K562 (cell line): ENCODE results near the gene FTSJ3. TPM values are rescaled to one million over a fixed set of nuclear protein-coding genes. Genes with fewer than 3 reads are reported as not detected.

Experiments used
- CSDE1 ChIP-seq, 2 experiments: fragments of 450-650 bp; IDR thresholded peaks; 2 replicates each; pipeline ENCODE4 v1.6.1; 2016; ENCODE audit warnings: mild to moderate bottlenecking in 1 of 2
- ELF1 ChIP-seq: fragments of 200-800 bp; sonication (Bioruptor generic); IDR thresholded peaks from 2 replicates; pipeline ENCODE4 v1.6.1; 2016; ENCODE audit warnings: missing genetic modification characterization, missing compliant biosample characterization
- ETS1 ChIP-seq: conservative IDR thresholded peaks from 2 replicates; pipeline ENCODE4 v1.6.1; 2011; ENCODE audit warnings: low read depth, mild to moderate bottlenecking, low read length; ENCODE audit not compliant: control insufficient read depth
- EWSR1 ChIP-seq: fragments of 450-650 bp; IDR thresholded peaks from 2 replicates; pipeline ENCODE4 v1.6.1; 2018; ENCODE audit warnings: borderline replicate concordance, mild to moderate bottlenecking, low read depth, moderate library complexity; ENCODE audit not compliant: partially characterized antibody
- FIP1L1 ChIP-seq: fragments of 200-400 bp; formaldehyde crosslinking; IDR thresholded peaks from 2 replicates; pipeline ENCODE4 v1.6.1; 2018; ENCODE audit warnings: mild to moderate bottlenecking, low read depth, low read length; ENCODE audit not compliant: poor library complexity, severe bottlenecking
- FOXA3 ChIP-seq, 2 experiments: fragments of 450-650 bp in 1 of 2; sonication (generic) in 1 of 2; formaldehyde crosslinking; IDR thresholded peaks in 1 of 2; conservative IDR thresholded peaks in 1 of 2; 2 replicates each; pipeline versions ENCODE4 v1.4.0 to v1.8.0; 2020 to 2022; ENCODE audit warnings: mild to moderate bottlenecking in 2 of 2, missing genetic modification reagents in 1 of 2
- FOXJ2 ChIP-seq: fragments of 200-800 bp; sonication (Bioruptor generic); IDR thresholded peaks from 2 replicates; pipeline ENCODE4 v1.6.1; 2016; ENCODE audit warnings: missing genetic modification characterization, missing compliant biosample characterization
- PTRF ChIP-seq: fragments of 450-650 bp; IDR thresholded peaks from 2 replicates; pipeline ENCODE4 v1.6.1; 2016; ENCODE audit warnings: mild to moderate bottlenecking, missing genetic modification characterization, missing compliant biosample characterization
- RBM39 ChIP-seq: fragments of 200-400 bp; formaldehyde crosslinking; optimal IDR thresholded peaks from 2 replicates; pipeline ENCODE3; 2018; ENCODE audit warnings: low read depth, low read length
- SMAD4 ChIP-seq: fragments of 250-450 bp; sonication (Bioruptor Pico); conservative IDR thresholded peaks from 2 replicates; pipeline ENCODE4 v1.8.0; 2021; ENCODE audit warnings: inconsistent platforms, mild to moderate bottlenecking, moderate library complexity
- USF2 ChIP-seq: sonication (generic); formaldehyde crosslinking; IDR thresholded peaks from 2 replicates; pipeline ENCODE4 v1.5.0; 2020; ENCODE audit warnings: missing genetic modification reagents
- polyA plus RNA-seq, 8 experiments: library from polyadenylated mRNA; depleted of rRNA in 4 of 8; stranded (reverse) in 5 of 8; unstranded in 3 of 8; fragments of >200 nt; fragmentation: Nextera tagmentation in 2 of 8; fragmentation: Illumina TruSeq in 1 of 8; extraction: Ambion mirVana in 2 of 8; extraction: Trizol in 1 of 8; gene quantifications; 2 replicates each; pipeline versions ENCODE4 v1.2.1 to v1.2.3, GENCODE V29; 2011 to 2014; ENCODE audit warnings: inconsistent platforms in 1 of 8, missing spikeins in 1 of 8
- total RNA-seq, 7 experiments: library from RNA; depleted of rRNA in 6 of 7; stranded (reverse); fragments of >200 nt in 6 of 7; fragmentation: Illumina TruSeq in 2 of 7; extraction: Trizol in 2 of 7; gene quantifications; 2 replicates each; pipeline versions ENCODE4 v1.2.1 to v1.2.3, GENCODE V29; 2011 to 2021; ENCODE audit warnings: low replicate concordance in 1 of 7
- TF ChIP-seq, protein P1 (sequence below), 2 experiments: fragments of 450-650 bp; IDR thresholded peaks; 2 replicates each; pipeline ENCODE4 v1.6.1; 2016; ENCODE audit warnings: mild to moderate bottlenecking in 2 of 2, borderline replicate concordance in 1 of 2, low read depth in 1 of 2, moderate library complexity in 1 of 2
- TF ChIP-seq, protein P2 (sequence below): IDR thresholded peaks from 2 replicates; pipeline ENCODE4 v1.6.1; 2011; ENCODE audit not compliant: insufficient read length; ENCODE audit errors: extremely low read depth

The FTSJ3 gene
- total and polyA plus RNA-seq, 9 of the 15 experiments (the other 6 are each of a cell fraction or from before 2014, with no cell fraction given), result 18.0 to 65.6 (median 52.4) TPM

DNA sequence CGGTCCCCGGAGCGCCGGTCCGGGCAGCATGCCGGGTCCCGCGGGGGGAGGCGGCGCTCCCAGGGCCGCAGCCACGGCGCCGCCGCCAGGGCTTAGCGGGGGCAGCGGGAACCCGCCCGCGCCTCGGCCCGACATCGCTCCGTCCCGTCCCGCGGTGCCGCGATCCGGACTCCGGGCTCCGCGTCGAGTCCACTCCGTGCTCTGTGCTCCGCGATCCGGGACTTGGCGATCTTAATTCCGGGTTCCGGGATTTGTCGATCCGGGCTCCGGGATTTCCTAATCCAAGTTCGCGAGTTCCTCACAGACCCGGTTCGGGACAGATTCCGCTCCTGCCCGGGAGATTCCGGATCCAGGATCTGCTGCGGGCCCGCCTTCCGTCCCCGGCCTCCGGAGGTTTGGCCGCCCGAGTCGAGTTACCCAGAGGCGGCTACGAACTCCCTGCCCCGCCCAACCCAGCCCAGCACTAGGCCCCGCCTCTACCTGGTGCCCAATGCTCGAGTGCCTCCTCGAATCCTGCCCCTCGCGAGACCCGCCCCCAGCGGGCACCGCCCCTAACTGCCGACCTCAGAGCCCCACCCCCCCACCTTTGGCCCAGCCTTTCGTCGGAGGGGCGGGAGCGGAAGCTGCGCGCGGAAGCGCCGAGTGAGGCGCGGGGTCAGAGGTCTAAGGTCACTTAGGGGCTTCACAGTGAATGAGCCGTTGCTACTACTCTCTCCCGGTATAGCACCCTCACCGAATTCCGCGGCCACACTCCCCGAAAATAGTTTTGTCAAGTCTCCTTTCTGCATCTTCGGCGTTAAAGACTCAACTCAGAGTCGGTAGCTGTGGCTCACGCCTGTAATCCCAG is 15.3 kb upstream of the FTSJ3 start, which contains the start of gene SMARCD2 (continued):
- TF ChIP-seq, protein P1, sequence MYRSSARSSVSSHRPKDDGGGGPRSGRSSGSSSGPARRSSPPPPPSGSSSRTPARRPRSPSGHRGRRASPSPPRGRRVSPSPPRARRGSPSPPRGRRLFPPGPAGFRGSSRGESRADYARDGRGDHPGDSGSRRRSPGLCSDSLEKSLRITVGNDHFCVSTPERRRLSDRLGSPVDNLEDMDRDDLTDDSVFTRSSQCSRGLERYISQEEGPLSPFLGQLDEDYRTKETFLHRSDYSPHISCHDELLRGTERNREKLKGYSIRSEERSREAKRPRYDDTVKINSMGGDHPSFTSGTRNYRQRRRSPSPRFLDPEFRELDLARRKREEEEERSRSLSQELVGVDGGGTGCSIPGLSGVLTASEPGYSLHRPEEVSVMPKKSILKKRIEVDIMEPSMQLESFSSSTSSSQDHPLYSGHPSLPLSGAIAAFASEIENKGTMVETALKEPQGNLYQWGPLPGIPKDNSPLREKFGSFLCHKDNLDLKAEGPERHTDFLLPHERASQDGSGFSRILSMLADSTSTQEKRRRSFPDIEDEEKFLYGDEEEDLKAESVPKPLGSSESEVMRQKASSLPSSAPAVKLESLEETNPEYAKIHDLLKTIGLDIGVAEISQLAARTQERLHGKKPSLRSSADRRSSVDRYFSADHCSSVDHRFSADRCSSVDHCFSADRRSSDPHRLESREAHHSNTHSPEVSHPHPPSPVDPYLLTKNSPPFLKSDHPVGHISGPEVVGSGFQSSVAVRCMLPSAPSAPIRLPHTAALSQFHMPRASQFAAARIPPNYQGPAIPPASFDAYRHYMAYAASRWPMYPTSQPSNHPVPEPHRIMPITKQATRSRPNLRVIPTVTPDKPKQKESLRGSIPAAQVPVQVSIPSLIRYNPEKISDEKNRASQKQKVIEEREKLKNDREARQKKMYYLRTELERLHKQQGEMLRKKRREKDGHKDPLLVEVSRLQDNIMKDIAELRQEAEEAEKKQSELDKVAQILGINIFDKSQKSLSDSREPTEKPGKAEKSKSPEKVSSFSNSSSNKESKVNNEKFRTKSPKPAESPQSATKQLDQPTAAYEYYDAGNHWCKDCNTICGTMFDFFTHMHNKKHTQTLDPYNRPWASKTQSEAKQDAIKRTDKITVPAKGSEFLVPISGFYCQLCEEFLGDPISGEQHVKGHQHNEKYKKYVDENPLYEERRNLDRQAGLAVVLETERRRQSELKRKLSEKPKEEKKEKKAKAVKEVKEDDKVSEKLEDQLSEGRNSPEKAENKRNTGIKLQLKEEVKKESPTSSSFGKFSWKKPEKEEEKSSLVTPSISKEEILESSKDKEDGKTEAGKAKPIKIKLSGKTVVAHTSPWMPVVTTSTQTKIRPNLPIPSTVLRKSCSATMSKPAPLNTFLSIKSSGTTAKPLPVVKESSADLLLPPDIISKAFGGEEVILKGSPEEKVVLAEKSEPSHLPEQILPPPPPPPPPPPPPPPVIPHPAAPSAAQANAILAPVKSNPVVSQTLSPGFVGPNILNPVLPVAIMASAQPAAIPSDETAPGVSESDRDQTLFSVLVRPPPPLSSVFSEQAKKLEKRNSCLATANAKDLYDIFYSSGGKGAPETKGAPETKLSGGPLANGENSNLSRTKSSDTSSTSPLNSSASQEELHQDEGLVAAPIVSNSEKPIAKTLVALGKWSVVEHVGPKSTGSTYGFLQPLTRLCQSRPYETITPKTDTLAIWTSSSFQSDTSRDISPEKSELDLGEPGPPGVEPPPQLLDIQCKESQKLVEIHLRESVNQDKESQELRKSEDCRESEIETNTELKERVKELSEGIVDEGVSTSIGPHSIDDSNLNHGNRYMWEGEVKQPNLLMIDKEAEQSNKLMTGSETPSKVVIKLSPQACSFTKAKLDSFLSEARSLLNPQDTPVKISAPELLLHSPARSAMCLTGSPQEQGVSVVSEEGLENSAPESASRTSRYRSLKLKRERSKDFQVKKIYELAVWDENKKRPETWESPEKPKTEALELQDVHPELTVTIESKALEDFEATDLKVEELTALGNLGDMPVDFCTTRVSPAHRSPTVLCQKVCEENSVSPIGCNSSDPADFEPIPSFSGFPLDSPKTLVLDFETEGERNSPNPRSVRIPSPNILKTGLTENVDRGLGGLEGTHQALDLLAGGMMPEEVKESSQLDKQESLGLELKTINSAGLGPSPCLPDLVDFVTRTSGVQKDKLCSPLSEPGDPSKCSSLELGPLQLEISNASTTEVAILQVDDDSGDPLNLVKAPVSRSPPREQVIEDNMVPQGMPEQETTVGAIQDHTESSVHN (IDR thresholded peaks at IDR 0.05; ENCODE audit: borderline replicate concordance in 1 of 2, low read depth in 1 of 2), result no peak
- TF ChIP-seq PTRF, result no peak
- no peak for TF ChIP-seq EWSR1
- TF ChIP-seq ELF1 (tag), result peak; percentile 94
- peak; percentile 79; the same call in 1 of the 2 replicates for TF ChIP-seq ETS1
- no peak for TF ChIP-seq USF2
- TF ChIP-seq RBM39, result peak; percentile 59
- TF ChIP-seq CSDE1 (IDR thresholded peaks at IDR 0.05), result no peak
- 0 out of 2 replicates have a peak, but pooled peaks have one; percentile 39 for TF ChIP-seq FOXJ2 (tag)
- peak; percentile 98 for TF ChIP-seq SMAD4
- TF ChIP-seq, protein P2, sequence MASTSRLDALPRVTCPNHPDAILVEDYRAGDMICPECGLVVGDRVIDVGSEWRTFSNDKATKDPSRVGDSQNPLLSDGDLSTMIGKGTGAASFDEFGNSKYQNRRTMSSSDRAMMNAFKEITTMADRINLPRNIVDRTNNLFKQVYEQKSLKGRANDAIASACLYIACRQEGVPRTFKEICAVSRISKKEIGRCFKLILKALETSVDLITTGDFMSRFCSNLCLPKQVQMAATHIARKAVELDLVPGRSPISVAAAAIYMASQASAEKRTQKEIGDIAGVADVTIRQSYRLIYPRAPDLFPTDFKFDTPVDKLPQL, result no peak
- TF ChIP-seq FIP1L1, result peak; percentile 99
- TF ChIP-seq FOXA3 (CRISPR knock-in tag; conservative IDR thresholded peaks at IDR 0.05 in 1 of 2, IDR thresholded peaks at IDR 0.05 in 1 of 2), result peak in 1 of 2 experiments; percentile 31; a peak in 1 of 4 replicates
